DND-41 (cell line): ENCODE results near the gene FHIT.

Experiments used
- EZH2 ChIP-seq: IDR thresholded peaks from 3 replicates; pipeline ENCODE4 v1.6.1; 2012; ENCODE audit warnings: borderline replicate concordance, low read depth, mild to moderate bottlenecking, moderate library complexity, low read length, inconsistent platforms; ENCODE audit not compliant: severe bottlenecking
- TF ChIP-seq, protein P1 (sequence below): IDR thresholded peaks from 2 replicates; pipeline ENCODE4 v1.5.1; 2012; ENCODE audit warnings: borderline replicate concordance, low read length, moderate library complexity, mild to moderate bottlenecking; ENCODE audit not compliant: poor library complexity, severe bottlenecking; ENCODE audit errors: extremely low read depth

DNA sequence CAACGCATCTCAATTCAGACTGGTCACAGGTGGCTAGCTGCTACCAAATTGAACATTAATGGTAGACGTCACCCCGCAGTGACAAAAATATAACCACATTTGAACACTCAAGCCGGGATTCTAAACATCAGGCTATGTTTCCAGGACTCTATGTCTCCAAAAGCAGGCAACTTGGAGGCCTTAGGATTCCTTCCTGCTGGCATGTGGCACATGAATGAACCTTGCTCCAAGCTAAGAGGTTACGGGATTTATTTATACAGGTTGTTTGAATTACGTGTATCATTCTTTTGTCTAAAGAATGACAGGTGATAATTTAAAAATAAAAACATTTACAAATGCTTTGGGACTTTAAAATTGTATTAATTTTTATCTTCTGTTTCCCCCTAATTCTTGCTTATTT, 1337.0 kb downstream of the FHIT start:
- TF ChIP-seq, protein P1, sequence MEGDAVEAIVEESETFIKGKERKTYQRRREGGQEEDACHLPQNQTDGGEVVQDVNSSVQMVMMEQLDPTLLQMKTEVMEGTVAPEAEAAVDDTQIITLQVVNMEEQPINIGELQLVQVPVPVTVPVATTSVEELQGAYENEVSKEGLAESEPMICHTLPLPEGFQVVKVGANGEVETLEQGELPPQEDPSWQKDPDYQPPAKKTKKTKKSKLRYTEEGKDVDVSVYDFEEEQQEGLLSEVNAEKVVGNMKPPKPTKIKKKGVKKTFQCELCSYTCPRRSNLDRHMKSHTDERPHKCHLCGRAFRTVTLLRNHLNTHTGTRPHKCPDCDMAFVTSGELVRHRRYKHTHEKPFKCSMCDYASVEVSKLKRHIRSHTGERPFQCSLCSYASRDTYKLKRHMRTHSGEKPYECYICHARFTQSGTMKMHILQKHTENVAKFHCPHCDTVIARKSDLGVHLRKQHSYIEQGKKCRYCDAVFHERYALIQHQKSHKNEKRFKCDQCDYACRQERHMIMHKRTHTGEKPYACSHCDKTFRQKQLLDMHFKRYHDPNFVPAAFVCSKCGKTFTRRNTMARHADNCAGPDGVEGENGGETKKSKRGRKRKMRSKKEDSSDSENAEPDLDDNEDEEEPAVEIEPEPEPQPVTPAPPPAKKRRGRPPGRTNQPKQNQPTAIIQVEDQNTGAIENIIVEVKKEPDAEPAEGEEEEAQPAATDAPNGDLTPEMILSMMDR: no peak
- no peak for TF ChIP-seq EZH2
